IMR-90 (cell line): ENCODE measurements around the gene FAM177B. TPM values are rescaled to one million over a fixed set of nuclear protein-coding genes. Genes with fewer than 3 reads are reported as not detected.
"Not testable (repeated sequence)": the region's sequence is repeated elsewhere in the genome, so short reads cannot be mapped to it uniquely, and the experiment has no call there.

Experiments used
- ATAC-seq: fragments of 200-7000 bp; cut with Tn5 transposase; 2 replicates; pipeline ENCODE4 v1.9.1; 2020; ENCODE audit warnings: low read depth, mild to moderate bottlenecking, moderate library complexity
- BruUV-seq: library from RNA; stranded (reverse); fragments of 400-500 nt; replicated peaks from 2 replicates; lab custom pipeline; 2021; lab: Mats Ljungman, UMichigan
- CTCF ChIA-PET: fragments of 300-600 bp; formaldehyde crosslinking; extraction: SDS; loops from one replicate; lab custom pipeline; 2021; ENCODE audit warnings: antibody characterized with exemption; lab: Yijun Ruan, JAX
- POLR2A ChIA-PET: fragments of 300-600 bp; sonication (Branson Sonifier 250); formaldehyde crosslinking; loops from one replicate; lab custom pipeline; 2022; ENCODE audit warnings: antibody characterized with exemption; ENCODE audit not compliant: unreplicated experiment; lab: Charles Lee
- DNase-seq: peaks from one replicate; pipeline ENCODE4 v3.0.0; 2013
- H2AFZ ChIP-seq: replicated peaks from 2 replicates; pipeline ENCODE3; 2013; ENCODE audit warnings: low read length, mild to moderate bottlenecking; ENCODE audit not compliant: poor library complexity
- H2AK5ac ChIP-seq: 2 replicates; pipeline ENCODE4 v1.6.1; 2013; ENCODE audit warnings: low read depth, low read length, inconsistent platforms
- H2AK9ac ChIP-seq: replicated peaks from 2 replicates; pipeline ENCODE3; 2013; ENCODE audit warnings: mild to moderate bottlenecking, low read depth, low read length, moderate library complexity; ENCODE audit not compliant: poor library complexity
- H2BK120ac ChIP-seq: 2 replicates; pipeline ENCODE4 v1.6.1; 2013; ENCODE audit warnings: low read depth, low read length, inconsistent platforms
- H2BK15ac ChIP-seq: 3 replicates; pipeline ENCODE4 v1.6.1; 2013; ENCODE audit warnings: low read depth, low read length, inconsistent platforms
- H2BK20ac ChIP-seq: 2 replicates; pipeline ENCODE4 v1.6.1; 2013; ENCODE audit warnings: low read depth, mild to moderate bottlenecking, inconsistent platforms, low read length, moderate library complexity
- H2BK5ac ChIP-seq: 2 replicates; pipeline ENCODE4 v1.6.1; 2013; ENCODE audit warnings: mild to moderate bottlenecking, low read depth, low read length, inconsistent platforms; ENCODE audit not compliant: poor library complexity, severe bottlenecking
- H3K14ac ChIP-seq: replicated peaks from 2 replicates; pipeline ENCODE4 v1.6.1; 2013; ENCODE audit warnings: low read depth, low read length, inconsistent platforms
- H3K18ac ChIP-seq: 2 replicates; pipeline ENCODE4 v1.6.1; 2013; ENCODE audit warnings: low read depth, low read length, control low read depth
- H3K23ac ChIP-seq: 2 replicates; pipeline ENCODE4 v1.6.1; 2013; ENCODE audit warnings: low read depth, low read length, inconsistent platforms
- H3K27ac ChIP-seq: 2 replicates; pipeline ENCODE4 v1.5.1; 2013; ENCODE audit warnings: mild to moderate bottlenecking, control low read depth, low read length; ENCODE audit not compliant: insufficient read depth
- H3K27me3 ChIP-seq: 2 replicates; pipeline ENCODE4 v1.6.1; 2013; ENCODE audit warnings: low read length; ENCODE audit not compliant: control insufficient read depth, insufficient read depth
- H3K36me3 ChIP-seq: 2 replicates; pipeline ENCODE4 v1.6.1; 2013; ENCODE audit warnings: low read length, mixed read lengths; ENCODE audit not compliant: control insufficient read depth, insufficient read depth
- H3K4ac ChIP-seq: 2 replicates; pipeline ENCODE4 v1.6.1; 2013; ENCODE audit warnings: low read depth, low read length, inconsistent platforms
- H3K4me1 ChIP-seq: 2 replicates; pipeline ENCODE4 v1.6.1; 2013; ENCODE audit warnings: low read length, mixed read lengths; ENCODE audit not compliant: control insufficient read depth, insufficient read depth
- H3K4me2 ChIP-seq: 2 replicates; pipeline ENCODE4 v1.6.1; 2013; ENCODE audit warnings: low read depth, mild to moderate bottlenecking, control low read depth, low read length, moderate library complexity
- H3K4me3 ChIP-seq: 2 replicates; pipeline ENCODE4 v1.5.1; 2013; ENCODE audit warnings: low read depth, mild to moderate bottlenecking, control low read depth, low read length, moderate library complexity; ENCODE audit not compliant: insufficient read depth
- H3K56ac ChIP-seq: 2 replicates; pipeline ENCODE4 v1.6.1; 2013; ENCODE audit warnings: low read length, inconsistent platforms; ENCODE audit not compliant: insufficient read depth; ENCODE audit errors: extremely low read depth
- H3K79me1 ChIP-seq, 2 experiments: 2 replicates each; pipeline ENCODE4 v1.6.1; 2013; ENCODE audit warnings: low read length in 2 of 2, inconsistent platforms in 1 of 2, low read depth in 1 of 2
- H3K9ac ChIP-seq: 2 replicates; pipeline ENCODE4 v1.6.1; 2013; ENCODE audit warnings: low read depth, low read length, control low read depth
- H3K9me1 ChIP-seq: 2 replicates; pipeline ENCODE4 v1.6.1; 2013; ENCODE audit warnings: low read length, inconsistent platforms; ENCODE audit not compliant: insufficient read depth
- H3K9me3 ChIP-seq: 2 replicates; pipeline ENCODE4 v1.6.1; 2013; ENCODE audit warnings: low read length; ENCODE audit not compliant: control insufficient read depth, insufficient read depth
- H4K20me1 ChIP-seq: 2 replicates; pipeline ENCODE4 v1.6.1; 2013; ENCODE audit warnings: low read length, inconsistent platforms; ENCODE audit not compliant: insufficient read depth
- H4K5ac ChIP-seq: 2 replicates; pipeline ENCODE4 v1.6.1; 2013; ENCODE audit warnings: mild to moderate bottlenecking, low read depth, low read length, control low read depth
- H4K8ac ChIP-seq, 2 experiments: 2 replicates each; pipeline ENCODE4 v1.6.1; 2013; ENCODE audit warnings: low read depth in 2 of 2, low read length in 2 of 2, control low read depth in 1 of 2, inconsistent platforms in 1 of 2
- H4K91ac ChIP-seq: 2 replicates; pipeline ENCODE4 v1.6.1; 2013; ENCODE audit warnings: low read depth, low read length, inconsistent platforms; ENCODE audit not compliant: insufficient read depth
- WGBS, 2 experiments: methylation state at CpG; one replicate each; pipeline versions ENCODE4 v1.1.5 to v1.1.7; 2013; ENCODE audit warnings: missing lambda C conversion rate in 2 of 2; ENCODE audit not compliant: insufficient read length in 1 of 2; ENCODE audit errors: extremely low coverage in 2 of 2; 5-methylcytosine and 5-hydroxymethylcytosine counted together
- dilution Hi-C: fragments of 300-500 bp; cut with HindIII; formaldehyde crosslinking; loops from one replicate; pipeline ENCODE4 v1.14.3; 2018; ENCODE audit warnings: low sequenced_read_pairs; ENCODE audit not compliant: unreplicated experiment
- in situ Hi-C: fragments of 300-500 bp; cut with MboI; formaldehyde crosslinking; loops from 3 replicates; pipeline ENCODE4 v1.14.3; 2019; ENCODE audit warnings: low sequenced_read_pairs, inconsistent platforms, mixed read lengths
- intact Hi-C: fragments of 100-400 bp; cut with micrococcal nuclease; formaldehyde crosslinking; loops from 2 replicates; pipeline ENCODE4 v1.10.0; 2022
- polyA plus RNA-seq, 3 experiments: library from polyadenylated mRNA; depleted of rRNA; stranded (reverse); fragments of >200 nt; gene quantifications; 2 replicates each; pipeline ENCODE4 v1.2.3, GENCODE V29; 2012; ENCODE audit warnings: low replicate concordance in 1 of 3
- total RNA-seq: library from RNA; depleted of rRNA; stranded (reverse); fragments of >200 nt; gene quantifications from 2 replicates; pipeline ENCODE4 v1.2.3, GENCODE V29; 2012

Gene FAM177B
- total and polyA plus RNA-seq, 2 of the 4 experiments (the other 2 are of a cell fraction): not detected

GRCh38 chr1:222762178-222762577 is 25.2 kb downstream of the FAM177B start:
- H3K27ac ChIP-seq, intact Hi-C loops, H4K91ac ChIP-seq, H3K79me1 ChIP-seq, CTCF ChIA-PET, ATAC-seq, H2BK20ac ChIP-seq, H4K20me1 ChIP-seq, DNase-seq, H3K4ac ChIP-seq, H3K27me3 ChIP-seq, H2BK15ac ChIP-seq, POLR2A ChIA-PET, H2AK9ac ChIP-seq, H2BK5ac ChIP-seq, H2AFZ ChIP-seq, BruUV-seq, dilution Hi-C loops, H4K8ac ChIP-seq, H3K9me3 ChIP-seq, H3K9ac ChIP-seq, H4K5ac ChIP-seq, H3K18ac ChIP-seq, H2AK5ac ChIP-seq, H3K56ac ChIP-seq, H3K36me3 ChIP-seq, H3K4me3 ChIP-seq, H3K4me1 ChIP-seq, H2BK120ac ChIP-seq, H3K23ac ChIP-seq, H3K4me2 ChIP-seq, in situ Hi-C loops, H3K14ac ChIP-seq, H3K9me1 ChIP-seq: not testable (repeated sequence)
- WGBS, 2 experiments: no CpG with 5 or more reads among the region's 4 CpGs
